Measurements from ENCODE around the gene ANKRD50. TPM values are rescaled to one million over a fixed set of nuclear protein-coding genes. Genes with fewer than 3 reads are reported as not detected.

The ANKRD50 gene
- total RNA-seq, 1 donor from 2014 or later = 7.5 TPM

GRCh38 chr4:124666496-124666895 lies 46.0 kb downstream of the ANKRD50 start:
- H3K4me3 ChIP-seq (ENCODE audit: low read depth, low read length) = no peak overlapping the region
- DNase-seq (ENCODE audit: low read depth) = no peak
- no peak for TF ChIP-seq CTCF (conservative IDR thresholded peaks at IDR 0.05; ENCODE audit: low read depth, low read length)

GRCh38 chr4:124658795-124659194 lies 53.7 kb downstream of the ANKRD50 start:
- no peak for DNase-seq (ENCODE audit: low read depth)
- H3K4me3 ChIP-seq (ENCODE audit: low read depth, low read length) = no peak overlapping the region
- TF ChIP-seq CTCF (conservative IDR thresholded peaks at IDR 0.05; ENCODE audit: low read depth, low read length) = no peak

- TF ChIP-seq CTCF (conservative IDR thresholded peaks at IDR 0.05; ENCODE audit: low read depth, low read length) = no peak
- H3K4me3 ChIP-seq (ENCODE audit: low read depth, low read length) = no peak overlapping the region
Observed at GRCh38 chr4:124650614-124651013, 61.9 kb downstream of the ANKRD50 start.

GRCh38 chr4:124647599-124647998 lies 64.9 kb downstream of the ANKRD50 start:
- TF ChIP-seq CTCF (conservative IDR thresholded peaks at IDR 0.05; ENCODE audit: low read depth, low read length) = no peak
- DNase-seq (ENCODE audit: low read depth) = no peak
- H3K4me3 ChIP-seq (ENCODE audit: low read depth, low read length) = no peak overlapping the region

More at GRCh38 chr4:124650614-124651013, 61.9 kb downstream of the ANKRD50 start:
- DNase-seq (ENCODE audit: low read depth) = no peak

- H3K4me3 ChIP-seq (ENCODE audit: low read depth, low read length) = no peak overlapping the region
- TF ChIP-seq CTCF (conservative IDR thresholded peaks at IDR 0.05; ENCODE audit: low read depth, low read length) = no peak
- DNase-seq (ENCODE audit: low read depth) = no peak
Observed at GRCh38 chr4:124644621-124645020, 67.9 kb downstream of the ANKRD50 start.

GRCh38 chr4:124642846-124643245 lies 69.7 kb downstream of the ANKRD50 start:
- H3K4me3 ChIP-seq (ENCODE audit: low read depth, low read length) = no peak overlapping the region
- no peak for DNase-seq (ENCODE audit: low read depth)

More at GRCh38 chr4:124642846-124643245, 69.7 kb downstream of the ANKRD50 start:
- TF ChIP-seq CTCF (conservative IDR thresholded peaks at IDR 0.05; ENCODE audit: low read depth, low read length) = no peak

Measured in epithelial cell of proximal tubule (primary cell).